ENCODE results near the gene NADK.

- TF ChIP-seq, protein P1, sequence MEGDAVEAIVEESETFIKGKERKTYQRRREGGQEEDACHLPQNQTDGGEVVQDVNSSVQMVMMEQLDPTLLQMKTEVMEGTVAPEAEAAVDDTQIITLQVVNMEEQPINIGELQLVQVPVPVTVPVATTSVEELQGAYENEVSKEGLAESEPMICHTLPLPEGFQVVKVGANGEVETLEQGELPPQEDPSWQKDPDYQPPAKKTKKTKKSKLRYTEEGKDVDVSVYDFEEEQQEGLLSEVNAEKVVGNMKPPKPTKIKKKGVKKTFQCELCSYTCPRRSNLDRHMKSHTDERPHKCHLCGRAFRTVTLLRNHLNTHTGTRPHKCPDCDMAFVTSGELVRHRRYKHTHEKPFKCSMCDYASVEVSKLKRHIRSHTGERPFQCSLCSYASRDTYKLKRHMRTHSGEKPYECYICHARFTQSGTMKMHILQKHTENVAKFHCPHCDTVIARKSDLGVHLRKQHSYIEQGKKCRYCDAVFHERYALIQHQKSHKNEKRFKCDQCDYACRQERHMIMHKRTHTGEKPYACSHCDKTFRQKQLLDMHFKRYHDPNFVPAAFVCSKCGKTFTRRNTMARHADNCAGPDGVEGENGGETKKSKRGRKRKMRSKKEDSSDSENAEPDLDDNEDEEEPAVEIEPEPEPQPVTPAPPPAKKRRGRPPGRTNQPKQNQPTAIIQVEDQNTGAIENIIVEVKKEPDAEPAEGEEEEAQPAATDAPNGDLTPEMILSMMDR (conservative IDR thresholded peaks at IDR 0.05) = no peak
- no peak for TF ChIP-seq ZFX (IDR thresholded peaks at IDR 0.05)
Measured at GRCh38 chr1:1806890-1807289, 28.6 kb upstream of the NADK start.
